Activated CD8-positive, alpha-beta T cell treated with anti-CD3 and anti-CD28 coated beads for 36 hours (primary cell): ENCODE data around the gene AGFG1. TPM values are rescaled to one million over a fixed set of nuclear protein-coding genes. Genes with fewer than 3 reads are reported as not detected.
"Not testable (repeated sequence)": the region's sequence is repeated elsewhere in the genome, so short reads cannot be mapped to it uniquely, and the experiment has no call there.

Experiments used
- ATAC-seq: fragments of 200-7000 bp; cut with Tn5 transposase; one replicate; pipeline ENCODE4 v1.10.0; 2021; ENCODE audit warnings: mild to moderate bottlenecking, moderate library complexity
- CTCF ChIA-PET: fragments of 350-600 bp; sonication (Branson Sonifier 250); formaldehyde crosslinking; loops from one replicate; lab custom pipeline; 2021; ENCODE audit warnings: antibody characterized with exemption; lab: Charles Lee
- POLR2A ChIA-PET: fragments of 350-600 bp; sonication (Branson Sonifier 250); formaldehyde crosslinking; loops from one replicate; lab custom pipeline; 2021; ENCODE audit warnings: antibody characterized with exemption; lab: Charles Lee
- DNase-seq: peaks from one replicate; pipeline ENCODE4 v3.0.0-alpha.2; 2020
- H3K27ac Mint-ChIP-seq: one replicate; pipeline ENCODE4 v1.8.0; 2021; ENCODE audit warnings: mild to moderate bottlenecking, mixed read lengths
- H3K27me3 Mint-ChIP-seq: one replicate; pipeline ENCODE4 v1.8.0; 2021; ENCODE audit warnings: mixed read lengths
- H3K36me3 Mint-ChIP-seq: one replicate; pipeline ENCODE4 v1.8.0; 2021; ENCODE audit warnings: low read depth, mixed read lengths
- H3K4me1 Mint-ChIP-seq: one replicate; pipeline ENCODE4 v1.8.0; 2021; ENCODE audit warnings: low read depth, mixed read lengths
- H3K4me3 Mint-ChIP-seq: one replicate; pipeline ENCODE4 v1.8.0; 2021; ENCODE audit warnings: mild to moderate bottlenecking, moderate library complexity, mixed read lengths
- H3K9me3 Mint-ChIP-seq: one replicate; pipeline ENCODE4 v1.8.0; 2021; ENCODE audit warnings: mixed read lengths
- CTCF ChIP-seq: fragments of 200-600 bp; IDR thresholded peaks from one replicate; pipeline ENCODE4 v1.8.0; 2022; ENCODE audit warnings: antibody characterized with exemption, mild to moderate bottlenecking
- intact Hi-C: fragments of 100-400 bp; cut with micrococcal nuclease; formaldehyde crosslinking; loops from one replicate; pipeline ENCODE4 v1.10.0; 2022
- total RNA-seq, 2 experiments: library from RNA; stranded (reverse); gene quantifications; one replicate each; pipeline ENCODE4 v1.2.3, GENCODE V29; 2021

The AGFG1 gene
- total RNA-seq, 2 experiments from 2014 or later, result 117 to 119 TPM

GRCh38 chr2:227529871-227530270, 57.9 kb downstream of the AGFG1 start:
- no peak for ATAC-seq
- no peak for TF ChIP-seq CTCF
- POLR2A ChIA-PET, result no interaction called here
- H3K36me3 Mint-ChIP-seq, result peaks cover 56% of the 10 kb centered on the region
- H3K4me3 Mint-ChIP-seq, result no peak overlapping the region
- H3K9me3 Mint-ChIP-seq, result no peaks in the 10 kb centered on the region
- intact Hi-C loops, result loop anchor here (5.0 kb wide), 1 partner anchor 48 kb away; no protein-coding TSS in a partner anchor
- peaks cover 13% of the 10 kb centered on the region for H3K4me1 Mint-ChIP-seq
- CTCF ChIA-PET, result interaction anchor here (0.6 kb wide), 1 partner anchor 683 kb away, joined by 4 read pairs; no protein-coding TSS in a partner anchor
- H3K27ac Mint-ChIP-seq, result no peak overlapping the region
- no peak for DNase-seq
- no peaks in the 10 kb centered on the region for H3K27me3 Mint-ChIP-seq

DNA sequence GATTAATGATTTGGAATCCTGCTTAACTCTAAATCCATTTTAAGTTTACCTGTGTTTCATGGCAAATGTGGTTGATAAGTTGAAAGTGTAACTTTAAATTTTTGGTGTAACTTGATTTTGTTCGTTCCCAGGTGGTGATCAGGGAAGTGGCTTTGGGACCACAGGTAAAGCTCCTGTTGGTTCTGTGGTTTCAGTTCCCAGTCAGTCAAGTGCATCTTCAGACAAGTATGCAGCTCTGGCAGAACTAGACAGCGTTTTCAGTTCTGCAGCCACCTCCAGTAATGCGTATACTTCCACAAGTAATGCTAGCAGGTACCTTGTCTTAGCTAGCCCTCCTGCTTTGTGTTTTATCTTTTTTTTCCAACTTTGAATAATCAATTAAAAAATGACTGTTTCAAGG, 62.8 kb downstream of the AGFG1 start:
- no peak for ATAC-seq
- DNase-seq, result no peak
- intact Hi-C loops, result no loop called here
- TF ChIP-seq CTCF, result no peak
- H3K4me1 Mint-ChIP-seq, result peaks cover 7% of the 10 kb centered on the region
- ChIA-PET POLR2A (no interaction called here), CTCF (no interaction called here)
- H3K36me3 Mint-ChIP-seq, result peaks cover 61% of the 10 kb centered on the region
- H3K27ac Mint-ChIP-seq, result no peak overlapping the region
- H3K27me3 Mint-ChIP-seq, result no peaks in the 10 kb centered on the region
- H3K4me3 Mint-ChIP-seq, result no peak overlapping the region
- H3K9me3 Mint-ChIP-seq, result peaks cover 2% of the 10 kb centered on the region

DNA sequence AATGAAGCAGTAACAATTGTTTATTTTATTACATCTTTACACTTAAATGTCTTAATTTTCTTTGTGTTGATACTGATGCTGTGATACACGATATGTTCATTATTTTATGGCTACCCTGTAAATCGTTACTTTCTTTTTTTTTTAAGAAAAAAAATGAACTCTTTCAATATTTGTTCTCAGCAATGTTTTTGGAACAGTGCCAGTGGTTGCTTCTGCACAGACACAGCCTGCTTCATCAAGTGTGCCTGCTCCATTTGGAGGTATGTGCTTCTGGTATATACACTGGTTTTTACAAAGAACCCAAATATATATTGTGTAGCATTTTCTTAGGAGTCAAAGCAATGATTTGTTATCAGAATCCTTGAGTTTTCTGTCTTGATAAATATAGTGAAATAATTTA, 64.5 kb downstream of the AGFG1 start:
- no peak overlapping the region for H3K27ac Mint-ChIP-seq
- H3K9me3 Mint-ChIP-seq, result peaks cover 12% of the 10 kb centered on the region
- CTCF ChIA-PET, result no interaction called here
- H3K27me3 Mint-ChIP-seq, result no peaks in the 10 kb centered on the region
- no peak for TF ChIP-seq CTCF
- POLR2A ChIA-PET, result no interaction called here
- no peak overlapping the region for H3K4me3 Mint-ChIP-seq
- intact Hi-C loops, result no loop called here
- ATAC-seq, result no peak
- DNase-seq, result no peak
- H3K4me1 Mint-ChIP-seq, result peaks cover 7% of the 10 kb centered on the region
- peaks cover 68% of the 10 kb centered on the region for H3K36me3 Mint-ChIP-seq

DNA sequence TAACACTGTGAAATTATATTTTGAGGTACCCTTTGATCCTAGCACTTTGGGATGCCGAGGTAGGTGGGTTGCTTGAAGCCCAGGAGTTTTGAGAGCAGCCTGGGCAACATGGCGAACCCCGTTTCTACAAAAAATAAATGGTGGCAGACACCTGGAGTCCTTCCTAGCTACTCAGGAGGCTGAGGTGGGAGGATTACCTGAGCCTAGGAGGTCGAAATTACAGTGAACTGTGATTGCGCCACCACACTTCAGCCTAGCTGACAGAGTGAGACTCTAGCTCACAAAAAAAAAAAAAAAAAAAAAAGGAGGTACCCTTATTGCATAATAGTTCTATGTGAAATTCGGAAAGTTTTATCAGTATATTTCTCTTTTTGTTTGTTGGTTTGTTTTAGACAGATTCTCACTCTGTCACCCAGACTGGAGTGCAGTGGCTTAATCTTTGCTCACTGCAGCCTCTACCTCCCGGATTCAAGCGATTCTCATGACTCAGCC, 67.6 kb downstream of the AGFG1 start:
- H3K9me3 Mint-ChIP-seq, result peaks cover 12% of the 10 kb centered on the region
- TF ChIP-seq CTCF, result no peak
- ChIA-PET POLR2A (no interaction called here), CTCF (no interaction called here)
- H3K27me3 Mint-ChIP-seq, result no peaks in the 10 kb centered on the region
- ATAC-seq (no peak), DNase-seq (no peak)
- intact Hi-C loops, result no loop called here
- peaks cover 74% of the 10 kb centered on the region for H3K36me3 Mint-ChIP-seq
- peaks cover 18% of the 10 kb centered on the region for H3K4me1 Mint-ChIP-seq
- H3K4me3 Mint-ChIP-seq, result no peak overlapping the region
- no peak overlapping the region for H3K27ac Mint-ChIP-seq

- Mint-ChIP-seq H3K9me3 (peaks cover 12% of the 10 kb centered on the region), H3K36me3 (peaks cover 80% of the 10 kb centered on the region), H3K4me1 (peaks cover 26% of the 10 kb centered on the region)
- POLR2A ChIA-PET, intact Hi-C loops, H3K27ac Mint-ChIP-seq, H3K27me3 Mint-ChIP-seq, H3K4me3 Mint-ChIP-seq, CTCF ChIA-PET, ATAC-seq, DNase-seq: not testable (repeated sequence)
Measured at GRCh38 chr2:227540352-227540751, 68.4 kb downstream of the AGFG1 start.
